IPS DF 19.7 (cell line): Measurements from ENCODE around the gene CKAP4.

ENCODE experiments used
- DNase-seq: peaks from one replicate; pipeline ENCODE4 v3.0.0-alpha.2; 2013; ENCODE audit warnings: low read depth, low spot score

CKAP4 gene

DNA sequence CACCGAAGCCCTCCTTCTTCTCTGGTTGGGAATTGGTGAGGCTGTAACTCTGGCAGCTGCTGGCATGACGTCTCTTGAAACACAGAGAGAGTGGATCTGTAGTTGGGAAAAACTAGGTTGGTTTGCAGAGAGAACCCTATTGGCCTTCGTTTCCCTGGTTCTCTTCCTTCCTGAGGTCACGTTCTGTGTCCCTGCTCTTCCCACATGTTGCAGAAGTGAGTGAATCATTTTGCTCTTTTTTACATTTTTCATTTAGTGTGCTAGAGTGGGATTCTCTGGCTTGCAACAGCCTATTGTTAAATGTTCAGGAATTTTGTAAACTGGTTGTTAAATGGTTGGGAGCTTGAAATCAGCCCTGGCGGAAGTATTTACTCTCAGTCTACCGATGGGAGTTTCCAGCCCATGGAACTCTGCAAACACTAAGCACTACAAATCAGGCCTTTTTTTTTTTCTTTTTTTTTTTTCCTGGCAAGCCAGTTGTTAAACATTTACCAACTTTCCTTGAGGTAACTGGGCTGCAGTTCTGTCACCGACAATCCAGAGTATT, 26.8 kb upstream of the CKAP4 start:
- DNase-seq: no peak

DNA sequence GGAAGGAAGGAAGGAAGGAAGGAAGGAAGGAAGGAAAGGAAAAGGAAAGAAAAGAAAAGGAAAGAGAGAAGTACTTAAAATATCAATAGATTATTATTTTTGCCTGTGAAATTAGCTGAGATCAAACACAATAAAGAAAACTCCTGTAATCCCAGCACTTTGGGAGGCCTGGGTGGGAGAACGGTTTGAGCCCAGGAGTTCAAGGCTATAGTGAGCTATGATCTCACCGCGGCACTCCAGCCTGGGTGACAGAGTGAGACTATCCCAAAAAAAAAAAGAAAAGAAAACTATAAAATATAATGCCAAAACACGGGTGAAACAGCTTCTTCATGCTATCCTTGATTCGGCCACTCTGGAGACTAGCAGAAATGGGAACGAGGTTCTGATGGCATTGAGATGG, 26.2 kb upstream of the CKAP4 start:
- no peak for DNase-seq

DNA sequence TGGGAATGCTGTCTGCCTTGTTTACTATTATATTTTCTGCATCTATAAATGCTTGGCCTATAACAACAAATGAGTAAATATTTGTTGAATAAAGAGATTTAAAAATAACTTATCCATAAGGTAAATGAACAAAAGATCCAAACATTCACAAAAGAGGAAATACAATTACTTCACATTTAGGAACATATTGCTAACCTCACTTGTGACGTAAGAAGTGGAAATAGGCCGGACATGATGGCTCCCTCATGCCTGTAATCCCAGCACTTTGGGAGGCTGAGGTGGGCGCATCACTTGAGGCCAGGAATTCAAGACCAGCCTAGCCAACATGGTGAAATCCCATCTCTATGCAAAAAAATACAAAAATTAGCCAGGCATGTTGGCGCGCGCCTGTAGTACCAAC, 25.7 kb upstream of the CKAP4 start:
- no peak for DNase-seq

DNA sequence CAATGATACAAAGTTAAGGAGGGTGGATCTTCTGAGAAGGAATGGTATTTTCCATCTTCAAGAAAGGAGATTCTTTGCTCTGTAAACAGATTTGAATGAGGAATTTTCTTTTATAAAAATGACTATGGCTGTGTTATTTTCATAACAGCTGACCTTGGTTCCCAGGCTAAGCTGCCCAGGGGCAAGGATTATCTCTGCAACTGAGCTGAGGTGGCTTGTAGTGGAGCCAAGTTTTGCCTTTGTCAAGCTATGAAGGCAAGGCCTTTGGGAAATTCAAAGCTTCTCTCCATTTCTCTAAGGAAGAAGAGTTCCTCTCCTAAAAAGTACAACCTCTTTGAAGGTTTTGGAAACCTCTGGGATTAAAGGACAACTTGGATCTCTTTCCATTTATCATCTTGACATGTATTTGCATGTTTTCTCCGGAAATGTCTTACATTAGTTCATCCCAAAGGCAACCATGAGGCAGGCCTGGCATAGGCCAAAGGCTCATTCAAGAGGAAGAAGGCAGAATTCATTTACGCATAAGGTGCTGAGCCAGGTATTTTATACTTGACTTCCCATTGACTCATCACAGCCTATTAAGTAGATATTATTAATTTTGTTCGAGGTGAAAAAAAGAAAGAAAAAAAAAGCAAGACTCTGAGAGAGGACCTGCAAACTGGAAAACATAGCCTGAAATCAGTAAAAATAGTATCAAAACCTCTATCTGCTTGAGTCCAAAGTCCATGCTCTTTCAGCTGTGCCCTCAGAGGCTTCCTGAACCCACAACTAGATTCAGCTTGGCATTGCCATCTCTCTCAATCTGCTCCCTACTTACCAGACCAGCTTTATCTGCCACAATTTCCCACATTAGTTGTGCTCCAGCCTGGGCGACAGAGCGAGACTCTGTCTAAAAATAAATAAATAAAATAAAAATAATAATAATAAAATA, 24.0 kb upstream of the CKAP4 start:
- no peak for DNase-seq

DNA sequence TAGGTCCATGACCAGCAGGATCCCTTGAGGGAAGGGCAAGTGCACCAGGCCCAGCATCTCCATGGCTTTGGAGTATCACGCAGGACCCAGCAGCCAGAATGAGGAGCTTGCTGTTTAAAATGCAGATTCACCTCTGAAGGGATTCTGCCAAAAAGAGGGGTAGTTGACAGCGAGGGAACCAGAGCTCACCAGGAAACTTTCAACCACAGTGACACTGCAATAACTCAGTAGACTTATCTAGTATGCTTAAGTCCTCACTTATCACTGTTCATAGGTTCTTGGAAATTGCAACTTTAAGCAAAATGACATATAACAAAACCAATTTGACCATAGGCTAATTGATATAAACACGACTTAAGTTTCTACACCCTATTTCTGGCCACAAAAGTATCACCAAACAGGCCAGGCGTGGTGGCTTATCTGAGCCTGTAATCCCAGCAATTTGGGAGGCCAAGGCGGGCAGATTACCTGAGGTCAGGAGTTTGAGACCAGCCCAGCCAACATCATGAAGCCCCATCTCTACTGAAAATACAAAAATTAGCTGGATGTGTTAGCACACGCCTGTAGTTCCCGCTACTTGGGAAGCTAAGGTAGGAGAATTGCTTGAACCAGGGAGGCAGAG, 21.4 kb upstream of the CKAP4 start:
- no peak for DNase-seq

DNA sequence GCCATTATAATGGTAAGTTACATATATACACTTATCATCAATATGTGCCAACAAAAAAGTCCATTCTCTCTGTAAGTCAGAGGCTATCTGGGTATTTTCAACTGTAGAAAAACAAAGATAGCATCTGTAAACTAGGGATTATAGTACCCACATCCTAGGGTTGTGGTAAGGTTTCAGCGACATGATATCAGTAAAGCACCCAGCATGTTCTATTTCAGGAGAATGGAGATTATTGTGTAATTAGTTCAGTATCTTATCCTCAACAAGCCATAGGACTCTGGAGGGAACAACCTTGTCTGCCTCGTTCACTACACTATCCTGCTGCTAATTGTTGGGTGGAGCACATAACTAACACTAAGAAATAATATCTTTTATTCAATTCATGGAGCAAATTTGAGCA, 19.7 kb upstream of the CKAP4 start:
- no peak for DNase-seq

DNA sequence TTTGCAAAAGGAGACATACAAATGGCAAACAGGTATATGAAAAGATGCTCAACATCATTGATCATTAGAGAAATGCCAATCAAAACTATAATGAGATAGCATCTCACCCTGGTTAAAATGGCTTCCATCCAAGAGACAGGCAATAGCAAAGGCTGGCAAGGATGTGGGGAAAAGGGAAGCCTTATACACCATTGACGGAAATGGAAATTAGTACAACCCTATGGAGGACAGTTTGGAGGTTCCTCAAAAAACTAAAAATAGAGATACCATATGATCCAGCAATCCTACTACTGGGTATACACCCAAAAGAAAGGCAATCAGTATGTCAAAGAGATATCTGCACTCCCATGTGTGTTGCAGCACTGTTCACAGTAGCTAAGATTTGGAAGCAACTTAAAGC, 17.3 kb upstream of the CKAP4 start:
- DNase-seq: no peak

DNA sequence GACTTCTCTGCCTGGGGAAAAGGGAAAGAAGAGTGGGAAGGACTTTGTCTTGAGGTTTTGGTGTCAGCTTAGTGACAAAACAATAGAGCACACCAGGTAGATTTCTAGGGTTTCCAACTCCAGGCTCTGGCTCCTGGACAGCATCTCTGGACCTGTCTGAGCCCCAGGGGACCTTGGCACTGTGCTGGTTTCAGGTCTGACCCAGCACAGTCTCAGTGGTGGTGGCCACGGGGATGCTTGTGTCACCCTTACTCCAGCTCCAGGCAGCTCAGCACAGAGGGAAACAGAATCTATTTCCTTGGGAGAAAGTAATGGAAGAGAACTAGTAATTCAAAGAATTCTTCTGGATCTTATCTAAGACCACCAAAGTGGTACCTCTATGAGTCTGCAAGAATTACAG, 11.1 kb upstream of the CKAP4 start:
- DNase-seq: no peak

DNA sequence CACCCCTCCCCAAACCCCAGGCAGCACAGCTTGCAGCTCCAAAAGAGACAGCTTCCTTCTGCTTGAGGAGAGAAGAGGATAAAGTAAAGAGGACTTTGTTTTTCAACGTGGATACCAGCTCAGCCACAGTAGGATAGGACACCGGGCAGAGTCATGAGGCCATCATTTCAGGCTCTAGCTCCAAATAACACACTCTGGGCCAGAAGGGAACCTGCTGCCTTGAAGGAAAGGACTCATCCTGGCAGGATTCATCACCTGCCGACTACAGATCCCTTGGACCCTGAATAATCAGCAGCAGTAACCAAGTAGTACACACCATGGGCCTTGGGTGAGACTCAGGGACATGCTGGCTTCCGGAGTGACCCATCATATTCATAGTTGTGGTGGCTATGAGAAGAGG, 10.4 kb upstream of the CKAP4 start:
- DNase-seq: no peak

DNA sequence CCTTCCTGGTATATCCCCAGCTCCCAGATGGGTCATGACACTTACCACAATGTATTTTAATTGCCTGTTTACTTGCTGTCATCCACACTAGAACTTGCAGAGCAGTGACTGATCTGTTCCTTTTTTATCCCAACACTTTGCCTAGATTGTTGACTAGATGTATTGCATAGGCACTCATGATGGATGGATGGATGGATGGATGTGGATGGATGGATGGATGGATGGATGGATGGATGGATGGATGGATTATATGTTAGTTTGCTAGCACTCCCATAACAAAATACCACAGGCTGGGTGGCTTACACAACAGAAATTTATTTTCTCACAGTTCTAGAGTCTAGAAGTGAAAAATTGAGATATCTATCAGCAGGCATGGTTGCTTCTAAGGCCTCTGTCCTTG, 8.7 kb upstream of the CKAP4 start:
- no peak for DNase-seq

DNA sequence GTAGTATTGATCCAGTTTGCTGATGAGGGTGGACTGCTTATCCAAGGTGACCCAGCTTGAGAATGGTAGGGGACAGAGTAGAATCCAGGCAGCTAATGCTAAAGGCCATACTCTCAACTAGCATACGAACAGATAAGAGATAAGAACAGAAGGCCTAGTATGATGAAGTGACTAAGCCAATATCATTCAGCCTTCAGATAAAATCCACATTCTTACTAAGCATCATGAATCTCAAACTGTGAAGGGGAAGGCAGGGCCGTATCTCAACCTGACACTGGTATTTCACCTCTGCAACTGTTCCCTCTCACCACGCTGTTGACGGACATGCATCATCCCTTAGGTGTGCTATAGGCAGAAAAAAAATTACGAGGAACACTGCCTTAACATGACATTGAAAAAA, 8.1 kb upstream of the CKAP4 start:
- DNase-seq: no peak

DNA sequence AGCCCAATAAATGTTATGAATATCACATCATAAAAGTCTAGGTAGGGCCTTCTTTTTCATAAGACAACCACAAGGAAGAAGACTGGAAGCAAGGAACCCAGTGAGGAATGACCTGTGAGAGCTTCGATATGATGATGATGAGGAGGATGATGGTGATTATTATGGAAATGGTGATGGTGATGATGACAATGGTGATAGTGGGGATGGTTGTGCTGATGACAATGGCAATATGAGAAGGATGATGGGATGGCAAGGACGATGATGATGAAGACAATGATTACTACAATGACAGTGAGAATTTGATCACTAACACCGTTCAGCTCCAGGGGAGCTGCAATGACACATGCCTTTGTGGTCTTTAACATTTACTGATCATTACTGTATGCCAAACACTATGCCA, 7.7 kb upstream of the CKAP4 start:
- no peak for DNase-seq

DNA sequence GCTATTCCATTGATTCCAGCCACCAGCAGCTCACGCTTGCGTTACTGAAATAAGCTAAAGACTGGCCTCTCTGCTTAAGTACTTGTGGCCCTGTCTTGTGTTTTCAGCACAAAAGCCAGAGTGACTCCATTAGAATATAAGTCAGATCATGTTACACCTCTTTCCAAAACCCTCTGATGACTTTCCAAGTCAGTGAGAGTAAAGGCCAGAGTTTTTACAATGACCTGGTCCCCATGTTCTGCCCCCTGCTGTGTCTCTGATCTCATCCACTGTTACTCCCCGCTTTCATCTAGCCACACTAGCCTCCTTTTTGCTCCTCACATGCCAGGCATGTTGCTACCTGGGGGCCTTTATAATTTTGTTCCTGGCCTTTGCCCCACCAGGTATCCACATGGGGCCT, 6.9 kb upstream of the CKAP4 start:
- peak; percentile 72 for DNase-seq

DNA sequence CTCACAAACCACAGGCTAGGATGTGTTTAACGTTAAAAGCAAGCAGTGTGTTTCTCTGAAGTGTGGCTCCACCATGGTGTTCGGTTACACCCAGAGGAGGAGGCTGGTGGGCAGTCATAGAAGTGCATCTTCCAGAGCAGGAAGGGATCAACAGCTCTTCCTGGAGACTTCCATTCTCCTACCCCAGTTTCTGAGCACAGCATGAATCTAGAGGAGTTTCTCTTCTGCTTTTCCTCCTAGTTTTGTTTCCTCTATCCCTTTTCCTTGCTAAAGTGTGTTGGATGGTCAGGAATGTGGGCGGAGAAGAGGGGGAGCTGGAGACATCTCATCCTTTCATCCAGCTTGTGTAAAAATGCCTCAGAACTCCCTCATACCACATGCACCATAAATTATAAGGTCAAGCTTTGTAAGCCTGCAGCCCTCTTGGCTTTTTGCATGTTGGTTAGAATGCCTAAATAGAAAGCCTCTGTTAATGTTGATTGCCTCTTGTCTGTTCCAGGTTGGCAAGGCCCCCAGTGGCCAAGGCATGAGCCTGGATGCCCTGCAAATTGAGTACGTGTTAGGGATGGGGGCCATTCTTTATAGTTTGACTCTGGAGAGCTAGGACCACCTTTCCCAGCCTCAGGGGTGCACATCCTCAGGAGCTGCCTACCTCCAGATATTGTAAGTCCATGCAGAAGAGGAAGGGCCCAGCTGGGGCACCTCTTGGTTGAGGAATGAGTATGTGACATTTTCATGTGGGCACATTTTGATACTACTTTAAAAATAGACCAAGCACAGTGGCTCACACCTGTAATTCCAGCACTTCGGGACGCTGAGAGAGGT, 4.0 kb upstream of the CKAP4 start:
- no peak for DNase-seq

DNA sequence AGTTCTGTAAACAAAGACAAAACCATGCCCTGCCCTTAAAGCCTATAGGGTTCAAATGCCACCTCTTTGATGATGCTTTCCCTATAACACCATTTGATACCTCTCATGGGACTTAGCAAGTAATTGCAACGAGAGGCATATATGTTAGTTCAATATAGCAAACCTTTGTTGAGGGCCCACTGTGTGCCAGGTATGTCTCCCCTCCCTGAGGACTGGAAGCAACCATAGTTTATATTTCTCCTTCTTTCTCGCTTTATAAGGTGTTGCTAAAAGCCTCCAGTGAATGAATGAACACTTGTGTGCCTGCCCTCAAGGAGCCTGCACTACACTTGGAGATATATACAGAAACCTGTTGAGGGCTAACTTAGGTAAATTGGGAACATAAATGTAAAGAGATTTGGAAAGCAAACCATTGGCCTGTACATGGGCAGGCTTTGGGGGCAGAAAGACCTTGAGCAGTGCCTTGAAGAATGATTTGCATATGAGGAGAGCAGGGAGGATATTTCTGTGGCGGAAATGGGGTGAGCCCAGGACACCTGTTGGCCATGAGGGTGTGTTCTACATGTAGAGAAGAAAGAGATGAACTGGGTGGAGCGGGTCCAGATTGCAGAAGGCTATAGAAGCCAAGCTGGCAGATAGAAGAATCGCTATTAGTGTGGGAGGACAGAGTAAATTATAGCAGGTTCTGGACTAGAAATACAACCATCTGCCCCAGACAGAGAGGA, 1.8 kb upstream of the CKAP4 start:
- DNase-seq: no peak

DNA sequence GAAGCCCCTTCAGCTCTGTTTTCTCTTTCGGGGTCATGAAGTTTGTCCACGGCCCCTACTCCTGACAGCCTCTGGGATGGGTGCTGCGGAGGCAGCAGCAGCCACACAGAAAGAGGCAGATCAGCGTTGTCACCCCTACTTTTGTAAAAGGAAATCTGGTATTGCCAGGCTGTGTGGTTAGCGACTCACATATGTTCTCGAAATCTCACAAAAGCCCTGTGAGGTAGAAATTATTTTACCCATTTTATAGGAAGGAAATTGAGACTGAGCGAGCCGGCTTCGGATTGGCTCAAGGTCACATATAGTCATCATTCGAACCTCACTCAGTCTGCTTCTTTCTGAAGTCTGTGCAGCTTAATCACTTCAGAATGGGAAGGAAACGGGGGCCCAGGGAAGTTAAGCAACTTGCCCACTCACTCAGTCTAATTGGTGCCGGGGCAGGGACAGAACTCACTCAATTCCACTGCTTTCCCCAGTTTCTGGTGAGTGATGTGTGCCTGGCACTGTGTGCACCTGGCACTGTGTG, 1.1 kb upstream of the CKAP4 start:
- no peak for DNase-seq

DNA sequence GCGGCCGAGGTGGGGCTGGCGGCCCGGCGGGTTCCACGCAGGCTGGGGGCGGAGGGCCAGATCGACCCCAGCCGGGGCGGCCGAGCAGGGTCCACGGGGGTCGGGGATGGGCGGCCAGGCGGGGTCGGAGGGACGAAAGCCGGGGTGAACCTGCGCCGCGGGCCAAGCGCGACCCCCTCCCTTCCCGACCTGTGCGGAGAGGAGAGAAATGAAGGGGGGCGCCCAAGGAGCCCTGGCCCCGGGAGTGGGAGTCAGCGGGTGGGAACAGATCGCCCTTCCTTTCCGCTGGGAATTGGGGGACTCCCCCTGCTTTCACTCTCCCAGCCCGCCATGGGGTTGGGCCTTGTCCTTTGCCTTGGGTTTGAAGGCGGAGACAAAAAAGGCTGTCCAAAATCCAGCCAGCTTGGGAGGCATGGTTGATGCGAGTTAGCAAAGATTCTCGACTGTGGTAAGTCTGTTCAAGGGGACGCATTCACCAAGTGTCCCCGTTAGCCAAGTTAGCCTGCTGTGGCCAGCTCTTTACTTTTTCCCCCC, 559 bp upstream of the CKAP4 start:
- no peak for DNase-seq

DNA sequence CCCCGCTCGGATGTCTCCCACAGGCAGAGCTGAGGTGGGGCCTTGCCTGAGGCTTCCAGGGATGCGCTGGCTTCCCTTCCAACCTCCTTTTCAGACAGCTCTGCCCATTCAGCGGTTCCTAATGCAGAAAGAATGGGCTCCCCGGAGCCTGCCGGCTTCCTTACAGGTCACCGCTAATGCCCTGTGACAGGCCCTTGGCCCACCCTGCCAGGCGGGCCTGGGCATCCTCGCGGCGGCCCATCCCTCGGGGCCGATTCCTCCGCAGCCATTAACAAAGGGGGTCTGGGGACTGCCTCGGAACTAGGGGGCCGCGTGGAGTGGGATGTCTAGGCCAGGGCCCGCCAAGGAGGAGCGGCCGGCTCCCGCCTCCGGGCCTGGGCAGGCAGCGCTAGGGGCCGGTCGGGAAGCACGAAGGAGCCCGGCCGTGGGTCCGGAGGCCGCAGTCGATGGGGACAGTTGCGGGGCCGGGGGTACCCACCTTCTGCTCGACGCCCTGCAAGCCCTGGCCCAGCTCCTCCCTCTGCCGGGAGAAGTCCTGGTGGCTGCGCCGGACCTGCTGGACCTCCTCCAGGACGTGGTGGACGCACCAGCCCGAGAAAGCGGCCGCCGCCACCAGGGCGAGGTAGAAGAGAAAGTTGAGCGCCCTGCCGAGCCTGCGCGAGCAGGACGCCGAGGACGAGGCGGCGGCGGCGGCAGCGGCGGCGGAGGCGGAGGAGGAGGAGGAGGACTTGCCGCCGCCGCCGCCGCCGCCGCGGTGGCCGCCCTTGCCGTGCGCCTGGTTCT, 738 bp downstream of the CKAP4 start:
- DNase-seq: no peak

DNA sequence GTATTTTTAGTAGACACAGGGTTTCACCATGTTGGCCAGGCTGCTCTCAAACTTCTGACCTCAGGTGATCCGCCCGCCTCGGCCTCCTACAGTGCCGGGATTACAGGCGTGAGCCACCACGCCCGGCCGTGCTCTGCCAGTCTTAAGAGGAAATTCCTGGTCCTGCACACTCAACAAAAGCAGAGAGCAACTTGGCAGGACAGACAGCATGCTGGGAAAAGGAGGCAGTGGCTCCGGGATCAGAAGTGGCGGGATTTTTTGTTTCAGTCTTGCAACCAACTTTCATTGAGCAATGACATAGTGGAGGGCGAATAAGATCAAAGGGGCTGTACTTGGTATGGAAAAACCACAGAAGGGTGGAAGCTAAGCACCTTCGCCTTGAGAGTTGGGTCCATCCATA, 2.1 kb downstream of the CKAP4 start:
- DNase-seq: no peak

DNA sequence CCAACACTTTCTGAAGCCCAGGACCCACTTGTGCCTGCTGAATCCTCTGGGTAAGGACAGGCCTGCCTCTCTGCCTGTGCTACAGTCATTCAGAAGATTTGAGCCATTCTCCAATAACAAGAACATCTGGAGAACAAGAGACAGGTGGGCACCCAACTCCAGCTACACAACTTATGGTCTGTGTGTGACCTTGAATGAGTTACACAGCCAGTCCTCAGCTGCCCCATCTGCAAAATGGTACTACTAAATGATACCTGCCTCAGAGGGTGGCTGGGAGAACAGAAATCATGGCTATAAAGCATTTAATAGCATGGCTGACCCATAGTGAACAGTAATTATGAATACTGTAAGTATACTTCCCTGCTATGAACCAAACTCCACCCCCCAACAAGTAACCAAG, 4.2 kb downstream of the CKAP4 start:
- DNase-seq: no peak
